HUES6 (cell line): ENCODE measurements around the gene INAVA.

Source experiments
- H3K27ac ChIP-seq: 2 replicates; pipeline ENCODE4 v1.7.0; 2013; ENCODE audit warnings: low read depth, mild to moderate bottlenecking, low read length, inconsistent platforms
- H3K27me3 ChIP-seq: 2 replicates; pipeline ENCODE4 v1.6.1; 2013; ENCODE audit warnings: low read length; ENCODE audit not compliant: control insufficient read depth, insufficient read depth
- H3K36me3 ChIP-seq: 2 replicates; pipeline ENCODE4 v1.6.1; 2013; ENCODE audit warnings: low read length; ENCODE audit not compliant: control insufficient read depth, insufficient read depth
- H3K4me1 ChIP-seq: 2 replicates; pipeline ENCODE4 v1.6.1; 2013; ENCODE audit warnings: low read length; ENCODE audit not compliant: control insufficient read depth, insufficient read depth
- H3K4me3 ChIP-seq: 2 replicates; pipeline ENCODE4 v1.5.1; 2013; ENCODE audit warnings: low read depth, low read length
- H3K9ac ChIP-seq: one replicate; pipeline ENCODE4 v1.6.1; 2013; ENCODE audit warnings: mild to moderate bottlenecking, low read length
- H3K9me3 ChIP-seq: 2 replicates; pipeline ENCODE4 v1.6.1; 2013; ENCODE audit warnings: low read depth, low read length; ENCODE audit not compliant: control insufficient read depth, insufficient read depth

INAVA gene

DNA sequence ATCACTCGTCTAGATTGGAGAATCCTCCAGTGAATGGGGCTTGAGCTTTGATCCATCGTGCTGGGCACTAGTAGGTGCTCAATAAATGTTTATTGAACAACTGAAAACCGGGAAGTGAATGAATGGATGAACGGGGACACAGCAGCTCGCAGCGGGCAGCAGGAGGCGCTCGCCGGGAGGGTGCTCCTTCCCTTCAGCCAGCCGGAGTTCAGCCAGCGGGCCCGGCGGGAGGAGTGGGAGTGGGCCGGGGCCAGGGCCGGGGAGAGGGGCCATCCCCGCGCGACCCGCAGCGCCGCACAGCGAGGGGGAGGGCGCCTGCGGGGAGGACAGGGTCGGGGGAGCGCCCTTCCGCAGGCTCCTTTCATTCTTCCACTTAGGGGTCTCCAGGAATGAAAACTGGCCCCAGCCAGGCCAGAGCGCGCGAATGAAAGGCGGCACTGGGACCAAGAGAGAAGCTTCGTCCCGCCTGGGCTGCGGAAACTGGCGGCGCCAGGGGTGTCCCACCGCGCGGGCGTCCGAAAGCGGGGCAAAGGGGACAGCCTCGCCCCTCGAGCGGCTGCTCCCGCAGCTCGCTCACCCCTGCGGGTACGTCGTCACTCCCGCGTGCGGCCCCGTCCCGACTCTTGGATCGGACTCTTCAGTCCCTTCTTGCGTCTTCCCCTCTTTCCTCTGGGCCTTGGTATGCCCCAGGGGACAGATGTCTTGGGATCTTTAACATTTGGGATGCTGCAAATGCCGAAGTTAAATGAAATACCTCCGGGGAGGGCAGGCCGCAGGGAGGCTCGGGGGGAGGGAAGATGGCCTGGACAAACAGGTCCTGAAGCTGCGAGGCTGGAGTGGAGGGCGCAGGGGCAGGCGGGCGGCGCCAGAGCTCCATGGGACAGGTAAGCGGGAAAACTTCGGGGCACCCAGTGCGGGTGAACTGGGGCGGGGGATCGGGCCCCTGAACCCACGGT lies 3.6 kb upstream of the INAVA start:
- Histone ChIP-seq H3K9me3 (no peaks in the 10 kb centered on the region), H3K27me3 (no peaks in the 10 kb centered on the region), H3K4me3 (peak overlapping the region; percentile 83), H3K4me1 (peaks cover 63% of the 10 kb centered on the region), H3K27ac (peak overlapping the region; percentile 100), H3K36me3 (no peaks in the 10 kb centered on the region), H3K9ac (peak overlapping the region; percentile 100)

DNA sequence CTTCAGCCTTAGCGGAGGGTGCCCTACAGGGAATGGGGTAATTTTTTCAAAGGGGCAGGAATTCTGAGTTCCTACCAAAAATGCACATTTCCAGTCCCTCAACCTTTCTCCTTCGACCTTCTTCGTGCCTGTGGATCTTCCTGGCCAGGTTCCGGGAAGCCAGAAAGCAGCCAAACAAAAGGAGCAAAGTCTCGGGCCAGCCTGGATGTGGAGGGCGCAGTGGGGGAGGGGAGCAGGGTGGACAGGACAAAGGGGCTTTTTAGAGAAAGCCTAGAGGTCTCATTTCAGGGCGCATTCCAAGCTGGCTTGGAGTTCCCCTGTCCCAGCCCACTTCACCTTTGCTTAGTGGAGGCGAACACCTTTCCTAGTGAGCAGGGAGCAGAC lies 2.9 kb upstream of the INAVA start:
- H3K36me3 ChIP-seq: no peaks in the 10 kb centered on the region
- H3K9me3 ChIP-seq: no peaks in the 10 kb centered on the region
- peaks cover 69% of the 10 kb centered on the region for H3K4me1 ChIP-seq
- H3K9ac ChIP-seq: peak overlapping the region; percentile 100
- peak overlapping the region; percentile 83 for H3K4me3 ChIP-seq
- no peaks in the 10 kb centered on the region for H3K27me3 ChIP-seq
- peak overlapping the region; percentile 100 for H3K27ac ChIP-seq

DNA sequence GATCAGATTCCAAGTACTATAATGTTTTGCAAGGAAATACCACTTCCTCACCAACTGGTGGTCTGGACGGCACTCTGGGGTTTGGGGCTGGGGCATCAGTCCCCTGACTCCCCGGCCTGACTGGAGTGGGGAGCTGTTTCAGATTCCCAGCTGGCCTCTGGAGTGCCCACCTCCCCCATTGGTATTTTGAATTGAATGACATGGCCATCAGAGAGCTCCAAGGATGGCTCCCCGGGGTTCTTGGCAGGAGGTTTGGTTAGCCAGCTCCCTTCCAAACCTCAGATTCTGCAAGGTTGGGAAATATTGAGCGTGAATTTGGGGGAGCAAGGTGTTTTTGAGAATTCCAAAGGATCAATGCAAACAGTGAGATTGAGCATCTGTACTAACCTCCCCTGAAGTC lies 2.2 kb upstream of the INAVA start:
- peak overlapping the region; percentile 100; the same call in 1 of the 2 replicates for H3K27ac ChIP-seq
- no peaks in the 10 kb centered on the region for H3K9me3 ChIP-seq
- peak overlapping the region; percentile 100 for H3K9ac ChIP-seq
- no peaks in the 10 kb centered on the region for H3K36me3 ChIP-seq
- peaks cover 66% of the 10 kb centered on the region for H3K4me1 ChIP-seq
- no peaks in the 10 kb centered on the region for H3K27me3 ChIP-seq
- peak overlapping the region; percentile 83 for H3K4me3 ChIP-seq

- H3K27me3 ChIP-seq: no peaks in the 10 kb centered on the region
- H3K36me3 ChIP-seq: peaks cover 3% of the 10 kb centered on the region
- peak overlapping the region; percentile 100 for H3K9ac ChIP-seq
- H3K4me1 ChIP-seq: peaks cover 64% of the 10 kb centered on the region
- no peaks in the 10 kb centered on the region for H3K9me3 ChIP-seq
- H3K27ac ChIP-seq: peak overlapping the region; percentile 100; the same call in 1 of the 2 replicates
- peak overlapping the region; percentile 83 for H3K4me3 ChIP-seq
Observed at GRCh38 chr1:200892958-200893357, 1.7 kb upstream of the INAVA start.

- peak overlapping the region; percentile 34; the same call in 1 of the 2 replicates for H3K27ac ChIP-seq
- peaks cover 8% of the 10 kb centered on the region for H3K36me3 ChIP-seq
- peak overlapping the region; percentile 21 for H3K9ac ChIP-seq
- peaks cover 64% of the 10 kb centered on the region for H3K4me1 ChIP-seq
- no peaks in the 10 kb centered on the region for H3K27me3 ChIP-seq
- no peaks in the 10 kb centered on the region for H3K9me3 ChIP-seq
- peak overlapping the region; percentile 83 for H3K4me3 ChIP-seq
Observed at GRCh38 chr1:200893411-200893901, 1.2 kb upstream of the INAVA start.

DNA sequence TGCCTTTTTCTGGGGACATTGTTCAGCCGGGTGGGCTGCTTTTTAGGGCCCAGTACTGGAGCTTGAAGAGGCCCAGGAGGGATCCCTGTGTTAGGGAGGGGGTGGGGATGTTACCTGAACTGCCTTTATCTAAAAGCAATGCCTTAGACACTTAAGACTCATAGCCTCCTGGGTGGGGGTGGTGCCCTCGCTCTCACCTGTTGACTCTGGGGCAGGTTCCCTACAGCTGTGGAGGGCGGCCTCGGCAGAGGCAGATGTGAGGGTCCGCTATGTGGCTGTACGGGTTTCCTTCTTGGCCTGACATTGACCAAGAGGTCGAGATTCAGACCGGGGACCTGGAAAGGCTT lies 716 bp downstream of the INAVA start:
- Histone ChIP-seq H3K27me3 (no peaks in the 10 kb centered on the region), H3K4me1 (peaks cover 59% of the 10 kb centered on the region), H3K27ac (no peak overlapping the region), H3K9me3 (no peaks in the 10 kb centered on the region), H3K36me3 (peaks cover 28% of the 10 kb centered on the region), H3K9ac (no peak overlapping the region), H3K4me3 (no peak overlapping the region)

DNA sequence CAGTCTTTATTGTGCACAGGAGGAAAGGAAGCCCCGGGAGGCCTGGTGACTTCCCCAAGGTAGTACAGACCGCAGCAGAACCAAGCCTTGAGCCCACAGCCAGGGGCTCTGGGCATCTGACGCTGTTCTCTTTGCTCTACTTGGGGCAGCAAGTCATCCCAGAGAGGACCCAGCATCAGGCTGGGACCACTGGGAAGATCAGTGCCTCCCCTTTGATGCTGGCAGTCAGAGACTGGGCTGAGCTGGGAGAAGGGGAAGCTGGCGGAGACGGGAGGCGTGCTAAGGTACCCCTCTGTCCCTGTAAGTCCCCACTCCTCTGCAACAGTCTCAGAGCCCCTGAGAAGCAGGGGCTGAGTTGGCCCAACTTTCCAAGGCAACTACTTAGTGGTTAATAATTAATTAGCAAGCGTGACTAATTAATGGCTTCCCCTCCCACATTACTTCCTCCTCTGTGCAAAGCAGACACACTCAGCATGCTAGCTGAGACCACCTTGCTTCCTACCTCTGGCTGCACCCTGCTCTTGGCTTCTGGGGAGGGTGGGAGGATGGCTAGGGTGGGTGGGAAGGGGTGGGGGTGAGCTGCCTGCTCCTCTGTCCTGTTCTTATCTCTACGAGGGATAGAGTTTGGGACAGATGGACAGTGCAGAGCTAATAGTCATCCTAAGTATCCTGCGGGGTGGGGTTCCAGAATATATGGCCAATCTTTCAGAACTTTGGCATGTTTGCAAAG lies 1.3 kb downstream of the INAVA start:
- Histone ChIP-seq H3K9me3 (no peaks in the 10 kb centered on the region), H3K36me3 (peaks cover 33% of the 10 kb centered on the region), H3K9ac (no peak overlapping the region), H3K27ac (no peak overlapping the region), H3K27me3 (no peaks in the 10 kb centered on the region), H3K4me3 (no peak overlapping the region), H3K4me1 (peaks cover 57% of the 10 kb centered on the region)

DNA sequence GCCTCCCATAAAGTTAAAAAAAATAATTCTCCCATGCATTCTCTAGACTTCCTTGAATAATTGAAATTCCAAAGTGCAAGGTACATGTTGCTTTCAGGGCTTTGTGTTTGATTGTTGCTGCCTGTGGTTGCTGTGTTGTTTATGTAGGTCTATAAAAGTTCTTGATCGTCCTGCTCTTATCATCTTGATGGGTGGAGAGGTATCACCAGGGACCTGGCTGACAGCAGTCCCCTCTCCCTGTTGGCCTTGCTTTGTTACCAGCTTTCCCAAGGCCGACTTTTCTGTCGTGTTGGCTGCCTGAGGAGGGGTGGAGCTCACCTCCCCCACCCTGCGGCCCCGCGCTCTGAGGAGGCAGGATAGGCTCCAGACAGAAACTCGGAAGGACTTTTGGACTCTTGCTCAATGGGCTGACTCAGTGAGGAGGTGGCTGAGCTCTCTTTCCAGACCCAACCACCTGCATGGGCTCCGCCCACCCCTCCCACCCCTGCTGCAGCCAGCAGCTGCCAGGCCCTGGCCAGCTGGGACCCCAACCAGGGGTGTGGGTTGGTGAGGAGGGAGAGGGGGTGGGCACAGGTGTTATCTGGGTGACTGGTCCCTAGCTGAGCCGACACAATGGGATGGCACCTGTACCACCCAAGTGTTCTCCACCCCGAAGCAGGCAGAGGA lies 2.0 kb downstream of the INAVA start:
- Histone ChIP-seq H3K4me3 (no peak overlapping the region), H3K4me1 (peaks cover 57% of the 10 kb centered on the region), H3K36me3 (peaks cover 40% of the 10 kb centered on the region), H3K9me3 (no peaks in the 10 kb centered on the region), H3K9ac (no peak overlapping the region), H3K27ac (no peak overlapping the region), H3K27me3 (no peaks in the 10 kb centered on the region)

- H3K27me3 ChIP-seq: no peaks in the 10 kb centered on the region
- 0 out of 2 replicates have a peak overlapping the region, but pooled peaks have one; percentile 23 for H3K27ac ChIP-seq
- peaks cover 57% of the 10 kb centered on the region for H3K4me1 ChIP-seq
- H3K9me3 ChIP-seq: no peaks in the 10 kb centered on the region
- no peak overlapping the region for H3K9ac ChIP-seq
- no peak overlapping the region for H3K4me3 ChIP-seq
- peaks cover 46% of the 10 kb centered on the region for H3K36me3 ChIP-seq
Observed at GRCh38 chr1:200897259-200897658, 2.6 kb downstream of the INAVA start.

GRCh38 chr1:200899015-200899386 lies 4.3 kb downstream of the INAVA start:
- Histone ChIP-seq H3K9ac (no peak overlapping the region), H3K4me1 (peaks cover 40% of the 10 kb centered on the region), H3K27me3 (no peaks in the 10 kb centered on the region), H3K27ac (no peak overlapping the region), H3K4me3 (no peak overlapping the region), H3K36me3 (peaks cover 55% of the 10 kb centered on the region), H3K9me3 (no peaks in the 10 kb centered on the region)
